Measurements from ENCODE around the gene ANKRD31.
"Not testable (repeated sequence)": the region's sequence is repeated elsewhere in the genome, so short reads cannot be mapped to it uniquely, and the experiment has no call there.

The ANKRD31 gene

GRCh38 chr5:75220787-75221186 lies 15.9 kb downstream of the ANKRD31 start:
- not testable (repeated sequence) for DNase-seq (ENCODE audit: low spot score)

GRCh38 chr5:75214928-75215327 lies 21.8 kb downstream of the ANKRD31 start:
- DNase-seq (ENCODE audit: low spot score), result no peak

DNA sequence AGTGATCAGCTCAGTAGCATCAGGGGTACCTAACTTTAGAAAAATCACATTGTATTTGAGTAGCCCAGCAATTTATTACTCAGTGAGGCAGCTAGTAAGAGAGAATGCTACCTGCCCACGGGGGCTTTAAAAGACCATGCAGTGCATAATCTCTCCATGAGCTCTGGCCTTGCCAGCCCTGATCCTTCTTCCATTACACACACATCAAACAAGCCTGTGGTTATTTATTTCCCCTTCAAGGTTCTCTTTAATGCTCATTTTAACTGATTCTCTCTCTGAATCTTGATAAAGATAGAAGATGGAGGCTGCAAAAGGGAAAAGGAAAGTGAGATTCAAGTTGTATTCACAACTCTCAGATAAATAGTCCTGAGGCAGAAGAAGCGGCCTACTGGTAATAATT lies 22.3 kb downstream of the ANKRD31 start:
- no peak for DNase-seq (ENCODE audit: low spot score)

- DNase-seq (ENCODE audit: low spot score), result no peak
Measured at GRCh38 chr5:75203604-75204003, 33.1 kb downstream of the ANKRD31 start.

DNA sequence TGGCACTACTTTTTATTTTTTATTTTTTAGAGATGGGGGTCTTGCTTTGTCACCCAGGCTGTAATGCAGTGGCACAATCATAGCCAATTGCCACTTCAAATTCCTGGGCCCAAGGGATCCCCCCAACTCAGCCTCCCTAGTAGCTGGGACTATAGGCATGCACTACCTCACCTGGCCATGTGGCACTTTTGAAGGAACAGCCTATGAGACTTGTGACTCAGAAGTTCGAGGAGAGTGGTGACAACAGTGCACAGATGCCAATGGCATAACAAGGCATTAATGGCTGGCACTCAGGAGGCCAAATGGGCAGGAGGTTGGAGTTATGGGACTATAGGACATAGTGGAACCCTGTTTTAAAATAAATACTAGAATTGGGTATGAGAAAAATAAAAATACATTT lies 33.7 kb downstream of the ANKRD31 start:
- no peak for DNase-seq (ENCODE audit: low spot score)

GRCh38 chr5:75200776-75201175 lies 35.9 kb downstream of the ANKRD31 start:
- DNase-seq (ENCODE audit: low spot score), result no peak

DNA sequence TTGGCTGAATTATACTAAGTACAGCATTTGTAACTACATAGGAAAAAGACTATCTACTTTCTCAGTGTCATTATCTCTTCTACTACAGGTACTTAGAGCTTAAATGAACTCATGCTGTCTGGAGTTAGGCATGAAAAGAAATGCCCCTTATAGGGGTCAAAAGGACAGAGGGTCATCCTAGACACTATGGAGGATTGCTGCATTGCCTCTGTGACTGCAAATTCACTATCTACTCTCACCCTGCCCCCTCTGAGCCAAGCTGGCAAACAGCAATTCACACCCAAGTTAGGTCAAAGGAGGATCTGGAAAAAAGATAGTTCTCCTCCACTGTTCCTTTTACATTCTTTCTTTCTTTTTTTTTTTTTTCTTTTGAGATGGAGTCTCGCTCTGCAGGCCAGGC lies 36.7 kb downstream of the ANKRD31 start:
- DNase-seq (ENCODE audit: low spot score), result no peak

DNA sequence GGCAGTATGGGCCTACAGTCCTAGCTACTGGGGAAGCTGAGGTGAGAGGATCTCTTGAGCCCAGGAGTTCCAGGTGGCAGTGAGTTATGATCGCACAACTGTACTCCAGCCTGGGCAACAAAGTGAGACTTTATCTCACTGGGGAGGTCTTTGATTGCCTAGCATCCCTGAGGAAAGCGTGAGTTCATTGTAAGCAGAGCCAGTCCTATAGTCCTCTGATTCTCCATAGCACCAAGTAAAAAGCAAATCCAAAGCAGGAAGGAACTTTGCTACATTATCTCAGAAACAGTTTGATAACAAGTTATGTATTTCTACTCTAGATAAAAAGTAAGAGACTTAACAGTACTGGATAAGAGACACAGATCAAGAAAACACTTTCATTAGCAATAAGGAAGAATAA lies 37.6 kb downstream of the ANKRD31 start:
- DNase-seq (ENCODE audit: low spot score), result no peak

- DNase-seq (ENCODE audit: low spot score), result no peak
Measured at GRCh38 chr5:75197745-75198144, 38.9 kb downstream of the ANKRD31 start.

DNA sequence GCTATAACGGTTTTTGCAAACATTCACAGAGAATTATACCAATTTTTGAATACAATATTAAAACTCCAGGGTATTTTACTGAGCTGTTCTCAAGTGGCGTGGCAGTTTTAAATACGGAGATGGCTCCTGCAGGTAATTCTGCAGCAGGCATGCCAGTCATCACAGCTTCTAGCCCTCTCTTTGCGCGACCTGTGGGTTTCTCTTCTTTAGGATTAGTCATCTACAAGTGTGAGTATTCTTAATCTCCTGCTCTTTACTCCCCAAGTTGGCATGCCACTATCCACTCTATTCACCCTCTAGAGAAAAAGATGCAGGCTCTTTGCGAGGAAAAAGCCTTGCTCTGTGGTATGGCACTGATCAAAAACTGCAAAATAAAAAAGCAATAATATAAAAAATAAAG lies 43.9 kb downstream of the ANKRD31 start:
- DNase-seq (ENCODE audit: low spot score), result no peak

GRCh38 chr5:75192264-75192663 lies 44.4 kb downstream of the ANKRD31 start:
- DNase-seq (ENCODE audit: low spot score), result no peak

DNA sequence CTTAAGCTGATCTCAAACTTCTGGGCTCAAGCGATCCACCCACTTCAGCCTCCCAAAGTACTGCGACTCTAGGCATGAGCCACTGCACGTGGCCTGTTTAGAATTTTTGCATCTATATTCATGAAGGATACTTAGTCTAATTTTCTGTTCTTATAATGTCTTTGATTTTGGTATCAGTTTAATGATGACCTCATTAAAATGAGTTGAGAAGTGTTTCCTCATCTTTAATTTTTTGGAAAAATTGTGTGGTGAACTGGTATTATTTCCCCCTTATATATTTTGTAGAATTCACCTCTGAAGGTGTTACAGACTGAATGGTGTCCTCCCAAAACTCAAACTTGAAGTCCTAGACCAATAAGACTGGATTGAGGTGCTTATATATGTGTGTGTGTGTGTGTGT lies 46.5 kb downstream of the ANKRD31 start:
- DNase-seq (ENCODE audit: low spot score), result no peak

DNA sequence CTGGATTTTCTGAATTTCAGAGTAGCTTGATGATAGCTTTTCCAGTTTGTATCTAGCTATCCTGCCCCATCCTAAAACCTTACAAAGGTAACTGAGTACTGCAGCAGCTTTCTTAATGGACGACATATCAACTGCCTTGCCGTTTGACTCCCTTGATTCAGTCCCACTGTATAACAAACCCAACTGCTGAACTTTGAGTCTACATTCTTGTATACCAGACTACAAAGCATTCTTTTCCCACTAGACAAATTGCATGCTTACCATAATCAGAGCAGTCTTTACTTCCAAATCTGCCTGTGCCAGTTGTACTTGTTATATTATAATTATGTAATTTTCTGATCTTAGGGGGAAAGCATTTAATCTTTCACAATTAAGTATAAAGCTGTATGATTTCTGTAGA lies 47.3 kb downstream of the ANKRD31 start:
- DNase-seq (ENCODE audit: low spot score), result no peak

GRCh38 chr5:75185763-75186162 lies 50.9 kb downstream of the ANKRD31 start:
- no peak for DNase-seq (ENCODE audit: low spot score)

DNA sequence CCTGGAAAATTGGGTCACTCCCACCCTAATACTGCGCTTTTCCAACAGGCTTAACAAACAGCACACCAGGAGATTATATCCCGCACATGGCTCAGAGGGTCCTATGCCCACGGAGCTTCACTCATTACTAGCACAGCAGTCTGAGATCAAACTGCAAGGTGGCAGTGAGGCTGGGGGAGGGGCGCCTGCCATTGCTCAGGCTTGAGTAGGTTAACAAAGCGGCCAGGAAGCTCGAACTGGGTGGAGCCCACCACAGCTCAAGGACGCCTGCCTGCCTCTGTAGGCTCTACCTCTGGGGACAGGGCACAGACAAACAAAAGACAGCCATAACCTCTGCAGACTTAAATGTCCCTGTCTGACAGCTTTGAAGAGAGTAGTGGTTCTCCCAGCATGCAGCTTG lies 60.7 kb downstream of the ANKRD31 start:
- not testable (repeated sequence) for DNase-seq (ENCODE audit: low spot score)

- not testable (repeated sequence) for DNase-seq (ENCODE audit: low spot score)
Measured at GRCh38 chr5:75174872-75175271, 61.8 kb downstream of the ANKRD31 start.

DNA sequence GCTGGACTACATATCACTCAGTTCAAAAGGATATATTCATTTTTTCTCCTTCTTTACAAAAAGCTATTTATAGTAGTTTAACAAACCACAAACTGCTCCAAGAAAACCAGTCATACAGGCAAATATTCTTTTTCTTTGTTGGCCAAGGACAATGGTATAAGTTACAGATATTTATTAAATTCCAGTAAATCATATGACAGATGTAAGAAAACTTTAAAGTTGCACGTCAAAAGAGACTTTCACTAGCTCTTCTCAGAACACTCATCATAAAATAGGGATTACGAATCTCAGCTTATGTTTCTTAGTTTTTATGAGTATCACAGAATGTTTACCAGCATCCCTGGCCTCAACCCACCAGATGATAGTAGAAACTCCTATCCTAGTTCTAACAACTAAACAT lies 67.2 kb downstream of the ANKRD31 start:
- no peak for DNase-seq (ENCODE audit: low spot score)

- no peak for DNase-seq (ENCODE audit: low spot score)
Measured at GRCh38 chr5:75168026-75168735, 68.5 kb downstream of the ANKRD31 start.

DNA sequence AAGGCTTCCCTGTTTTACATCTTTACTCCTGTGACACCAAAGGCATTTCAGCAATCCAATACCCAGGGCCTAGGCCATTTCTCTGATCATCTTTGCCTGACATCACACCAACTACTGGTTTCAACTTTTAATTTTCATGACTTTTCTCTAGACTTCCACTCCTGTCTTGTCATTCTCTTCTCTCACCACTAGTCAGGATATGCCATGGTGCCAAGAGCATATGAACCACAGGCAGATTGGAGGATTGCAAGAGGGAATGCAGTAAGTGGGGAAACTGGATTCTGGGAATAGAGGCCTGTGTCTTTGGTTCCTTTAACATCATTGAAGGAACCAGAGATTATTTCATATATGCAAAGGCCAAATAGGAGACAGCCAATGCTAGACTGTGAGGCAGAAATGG lies 69.3 kb downstream of the ANKRD31 start:
- peak; percentile 7 for DNase-seq (ENCODE audit: low spot score)

- not testable (repeated sequence) for DNase-seq (ENCODE audit: low spot score)
Measured at GRCh38 chr5:75161508-75161907, 75.2 kb downstream of the ANKRD31 start.

DNA sequence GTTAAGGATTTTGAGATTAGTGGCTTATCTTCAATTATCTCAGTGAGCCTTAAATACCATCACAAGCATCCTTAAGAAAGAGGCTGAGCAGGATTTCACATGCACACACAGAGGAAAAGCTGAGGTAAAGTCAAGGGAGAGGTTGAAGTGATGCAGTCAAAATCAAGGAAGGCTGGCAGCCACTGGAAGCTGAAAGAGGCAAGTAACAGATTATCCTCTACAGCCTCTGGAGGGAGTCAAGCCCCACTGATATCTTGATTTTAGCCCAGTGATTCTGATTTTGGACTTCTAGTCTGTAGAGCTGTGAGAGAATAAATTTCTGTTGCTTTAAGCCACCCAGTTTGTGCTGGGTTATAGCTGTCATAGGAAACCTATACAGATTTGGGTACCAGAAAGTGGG lies 80.1 kb downstream of the ANKRD31 start:
- DNase-seq (ENCODE audit: low spot score), result no peak

GRCh38 chr5:75152860-75153259 lies 83.8 kb downstream of the ANKRD31 start:
- DNase-seq (ENCODE audit: low spot score), result no peak

- no peak for DNase-seq (ENCODE audit: low spot score)
Measured at GRCh38 chr5:75148051-75148450, 88.6 kb downstream of the ANKRD31 start.

DNA sequence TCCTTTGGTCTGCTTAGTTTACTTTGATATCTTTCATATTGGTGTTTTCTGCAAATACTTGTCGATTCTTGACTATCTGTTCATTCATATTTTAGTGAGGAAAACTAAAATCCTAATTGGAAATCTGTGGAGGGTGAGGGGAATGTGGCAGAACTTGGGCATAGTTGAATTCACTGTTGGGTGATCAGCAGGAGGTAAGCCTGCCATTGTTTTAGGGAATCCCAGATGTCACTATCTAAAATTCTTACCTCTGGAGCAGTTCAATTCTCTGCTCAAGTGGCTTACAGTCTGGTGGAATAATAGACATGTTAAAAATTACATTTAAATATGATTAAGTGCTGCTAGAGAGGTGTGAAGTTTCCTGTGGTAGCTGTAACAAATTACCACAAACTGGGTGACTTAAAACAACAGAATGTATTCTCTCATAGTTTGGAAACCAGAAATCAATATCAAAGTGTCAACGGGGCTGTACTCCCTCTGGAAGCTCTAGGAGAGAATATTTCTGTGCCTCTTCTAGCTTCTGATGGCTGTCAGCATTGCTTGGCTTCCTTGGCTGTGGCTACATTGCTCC lies 94.0 kb downstream of the ANKRD31 start:
- DNase-seq (ENCODE audit: low spot score), result no peak

All from AG08396 (cell line).